Ishikawa (cell line): ENCODE data around the gene DIAPH3.

Experiments
- CEBPB ChIP-seq: IDR thresholded peaks from 2 replicates; pipeline ENCODE4 v1.6.1; 2012
- CREB1 ChIP-seq: IDR thresholded peaks from 2 replicates; pipeline ENCODE4 v1.6.1; 2012; ENCODE audit warnings: low read depth
- EGR1 ChIP-seq: IDR thresholded peaks from 2 replicates; pipeline ENCODE4 v1.6.1; 2012
- EP300 ChIP-seq: IDR thresholded peaks from 2 replicates; pipeline ENCODE4 v1.6.1; 2012; ENCODE audit warnings: borderline replicate concordance
- FOXM1 ChIP-seq: IDR thresholded peaks from 2 replicates; pipeline ENCODE4 v1.6.1; 2012; ENCODE audit warnings: low read depth, borderline replicate concordance
- NFIC ChIP-seq: IDR thresholded peaks from 2 replicates; pipeline ENCODE4 v1.6.1; 2012
- RAD21 ChIP-seq: IDR thresholded peaks from 2 replicates; pipeline ENCODE4 v1.6.1; 2012; ENCODE audit warnings: low read depth
- TAF1 ChIP-seq: IDR thresholded peaks from 2 replicates; pipeline ENCODE4 v1.6.1; 2012; ENCODE audit warnings: low read depth, mild to moderate bottlenecking
- TCF12 ChIP-seq: IDR thresholded peaks from 2 replicates; pipeline ENCODE4 v1.6.1; 2012; ENCODE audit warnings: low read depth
- TEAD4 ChIP-seq: IDR thresholded peaks from 2 replicates; pipeline ENCODE4 v1.6.1; 2012
- YY1 ChIP-seq: IDR thresholded peaks from 2 replicates; pipeline ENCODE4 v1.6.1; 2012; ENCODE audit warnings: low read depth
- ZBTB7A ChIP-seq: IDR thresholded peaks from 2 replicates; pipeline ENCODE4 v1.6.1; 2012; ENCODE audit warnings: low read depth
- TF ChIP-seq, protein P1 (sequence below): IDR thresholded peaks from 2 replicates; pipeline ENCODE4 v1.6.1; 2012
- TF ChIP-seq, protein P2 (sequence below): IDR thresholded peaks from 2 replicates; pipeline ENCODE4 v1.6.1; 2012
- TF ChIP-seq, protein P3 (sequence below): IDR thresholded peaks from 2 replicates; pipeline ENCODE4 v1.6.1; 2012; ENCODE audit warnings: low read depth, mild to moderate bottlenecking

DIAPH3 gene

DNA sequence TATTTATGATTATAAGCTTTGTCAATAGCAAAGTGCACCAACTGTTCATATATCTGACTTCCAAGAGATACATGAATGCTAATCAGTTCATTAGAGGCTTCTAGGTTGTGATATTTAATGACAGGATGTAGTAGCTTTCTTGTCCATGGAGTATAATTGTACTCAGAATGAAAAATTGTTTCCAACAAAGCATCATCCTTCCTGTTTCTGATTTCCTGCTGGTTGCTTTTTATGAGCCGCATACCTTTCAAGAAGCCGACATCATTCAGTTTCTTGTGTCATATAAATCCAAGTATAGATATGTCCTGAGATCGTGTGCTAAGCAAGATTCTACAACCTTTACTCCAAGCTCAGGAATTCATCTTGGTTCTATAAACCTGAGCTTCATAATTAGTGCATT, 326.6 kb downstream of the DIAPH3 start:
- TF ChIP-seq ZBTB7A, result no peak

DNA sequence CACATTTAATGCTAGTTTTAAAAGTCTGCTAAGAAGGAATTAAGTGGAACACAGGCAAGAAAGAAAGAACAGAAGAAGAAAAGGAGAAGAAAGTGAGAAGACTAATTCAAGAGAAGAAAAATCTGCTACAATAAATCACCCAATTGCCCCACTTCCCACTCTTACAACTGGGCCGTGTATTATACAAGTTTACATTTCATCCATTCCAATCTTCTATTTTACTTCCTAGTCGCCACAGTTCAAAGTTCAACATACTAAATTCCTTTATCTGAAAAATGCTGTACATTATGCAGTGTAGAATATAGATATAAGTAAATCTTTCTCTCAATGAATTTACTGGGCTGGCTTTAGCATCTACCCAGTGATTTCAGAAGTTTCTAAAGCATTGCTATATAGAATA, 328.2 kb downstream of the DIAPH3 start:
- TF ChIP-seq NFIC, result no peak
- no peak for TF ChIP-seq CEBPB
- TF ChIP-seq RAD21, result no peak
- TF ChIP-seq, protein P1, sequence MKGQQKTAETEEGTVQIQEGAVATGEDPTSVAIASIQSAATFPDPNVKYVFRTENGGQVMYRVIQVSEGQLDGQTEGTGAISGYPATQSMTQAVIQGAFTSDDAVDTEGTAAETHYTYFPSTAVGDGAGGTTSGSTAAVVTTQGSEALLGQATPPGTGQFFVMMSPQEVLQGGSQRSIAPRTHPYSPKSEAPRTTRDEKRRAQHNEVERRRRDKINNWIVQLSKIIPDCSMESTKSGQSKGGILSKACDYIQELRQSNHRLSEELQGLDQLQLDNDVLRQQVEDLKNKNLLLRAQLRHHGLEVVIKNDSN, result no peak
- TF ChIP-seq, protein P2, sequence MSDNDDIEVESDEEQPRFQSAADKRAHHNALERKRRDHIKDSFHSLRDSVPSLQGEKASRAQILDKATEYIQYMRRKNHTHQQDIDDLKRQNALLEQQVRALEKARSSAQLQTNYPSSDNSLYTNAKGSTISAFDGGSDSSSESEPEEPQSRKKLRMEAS, result no peak
- no peak for TF ChIP-seq FOXM1
- no peak for TF ChIP-seq TCF12
- no peak for TF ChIP-seq EGR1
- no peak for TF ChIP-seq YY1
- no peak for TF ChIP-seq ZBTB7A
- no peak for TF ChIP-seq CREB1
- TF ChIP-seq TEAD4, result no peak
- TF ChIP-seq TAF1, result no peak
- no peak for TF ChIP-seq EP300
- TF ChIP-seq, protein P3, sequence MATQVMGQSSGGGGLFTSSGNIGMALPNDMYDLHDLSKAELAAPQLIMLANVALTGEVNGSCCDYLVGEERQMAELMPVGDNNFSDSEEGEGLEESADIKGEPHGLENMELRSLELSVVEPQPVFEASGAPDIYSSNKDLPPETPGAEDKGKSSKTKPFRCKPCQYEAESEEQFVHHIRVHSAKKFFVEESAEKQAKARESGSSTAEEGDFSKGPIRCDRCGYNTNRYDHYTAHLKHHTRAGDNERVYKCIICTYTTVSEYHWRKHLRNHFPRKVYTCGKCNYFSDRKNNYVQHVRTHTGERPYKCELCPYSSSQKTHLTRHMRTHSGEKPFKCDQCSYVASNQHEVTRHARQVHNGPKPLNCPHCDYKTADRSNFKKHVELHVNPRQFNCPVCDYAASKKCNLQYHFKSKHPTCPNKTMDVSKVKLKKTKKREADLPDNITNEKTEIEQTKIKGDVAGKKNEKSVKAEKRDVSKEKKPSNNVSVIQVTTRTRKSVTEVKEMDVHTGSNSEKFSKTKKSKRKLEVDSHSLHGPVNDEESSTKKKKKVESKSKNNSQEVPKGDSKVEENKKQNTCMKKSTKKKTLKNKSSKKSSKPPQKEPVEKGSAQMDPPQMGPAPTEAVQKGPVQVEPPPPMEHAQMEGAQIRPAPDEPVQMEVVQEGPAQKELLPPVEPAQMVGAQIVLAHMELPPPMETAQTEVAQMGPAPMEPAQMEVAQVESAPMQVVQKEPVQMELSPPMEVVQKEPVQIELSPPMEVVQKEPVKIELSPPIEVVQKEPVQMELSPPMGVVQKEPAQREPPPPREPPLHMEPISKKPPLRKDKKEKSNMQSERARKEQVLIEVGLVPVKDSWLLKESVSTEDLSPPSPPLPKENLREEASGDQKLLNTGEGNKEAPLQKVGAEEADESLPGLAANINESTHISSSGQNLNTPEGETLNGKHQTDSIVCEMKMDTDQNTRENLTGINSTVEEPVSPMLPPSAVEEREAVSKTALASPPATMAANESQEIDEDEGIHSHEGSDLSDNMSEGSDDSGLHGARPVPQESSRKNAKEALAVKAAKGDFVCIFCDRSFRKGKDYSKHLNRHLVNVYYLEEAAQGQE, result no peak

DNA sequence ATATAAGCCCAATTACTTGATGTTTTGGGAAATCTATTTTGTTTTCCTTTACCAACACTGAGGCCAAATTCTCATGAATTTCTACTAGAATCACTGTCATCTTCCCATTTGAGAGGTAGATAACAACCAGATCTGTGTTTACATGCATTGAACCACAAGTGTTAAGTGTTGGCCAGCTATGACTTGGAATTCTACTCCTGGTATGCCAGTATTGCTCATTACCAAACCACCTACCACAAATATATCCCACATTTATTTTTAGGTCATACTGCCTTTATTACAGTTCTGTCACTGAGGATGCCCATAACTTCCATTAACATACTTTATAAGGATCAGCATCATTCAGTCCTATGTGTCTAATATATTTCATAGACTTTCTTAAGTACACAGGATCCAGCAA, 328.9 kb downstream of the DIAPH3 start:
- TF ChIP-seq, protein P2, result no peak
- TF ChIP-seq EGR1 (no peak), CREB1 (no peak), TEAD4 (no peak), TAF1 (no peak), TCF12 (no peak), YY1 (no peak), ZBTB7A (no peak), EP300 (no peak), CEBPB (no peak), RAD21 (no peak), FOXM1 (no peak), NFIC (no peak)
- TF ChIP-seq, protein P1, result no peak
- TF ChIP-seq, protein P3, result no peak

DNA sequence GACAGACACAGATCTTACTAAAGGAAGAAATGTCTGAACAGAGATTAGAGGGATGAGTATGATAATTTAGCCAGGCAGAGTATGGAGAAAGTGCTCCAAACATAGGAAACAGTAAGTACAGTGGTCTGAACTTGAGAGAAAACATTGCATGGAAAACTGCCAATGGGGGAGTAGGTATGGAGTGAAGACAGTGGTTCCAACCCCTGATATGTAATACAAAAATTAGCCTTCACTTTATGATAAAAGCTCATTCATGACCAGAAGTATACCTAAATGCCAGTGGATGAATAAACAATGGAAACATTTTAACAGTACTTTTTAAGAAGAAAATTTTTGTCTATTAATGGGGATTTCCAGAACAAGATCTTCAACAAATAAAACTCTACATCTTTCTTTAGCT, 334.0 kb downstream of the DIAPH3 start:
- TF ChIP-seq FOXM1, result no peak
- no peak for TF ChIP-seq TEAD4
- TF ChIP-seq TAF1, result no peak
- TF ChIP-seq TCF12, result no peak
- TF ChIP-seq, protein P2, result no peak
- TF ChIP-seq EP300, result no peak
- TF ChIP-seq NFIC, result no peak
- TF ChIP-seq YY1, result no peak
- TF ChIP-seq ZBTB7A, result no peak
- no peak for TF ChIP-seq CREB1
- TF ChIP-seq, protein P1, result no peak
- TF ChIP-seq RAD21, result no peak
- no peak for TF ChIP-seq EGR1
- TF ChIP-seq CEBPB, result no peak
- TF ChIP-seq, protein P3, result no peak
